GM23338 (cell line): ENCODE data around the gene PANK4. TPM values are rescaled to one million over a fixed set of nuclear protein-coding genes. Genes with fewer than 3 reads are reported as not detected.

Source experiments
- ATAC-seq: fragments of 200-7000 bp; cut with Tn5 transposase; 3 replicates; pipeline ENCODE4 v1.9.1; 2020
- DNase-seq: peaks from one replicate; pipeline ENCODE4 v3.0.0-alpha.2; 2015; ENCODE audit warnings: low spot score
- H2AFZ ChIP-seq: fragments of 200-600 bp; sonication (generic); 2 replicates; pipeline ENCODE4 v1.8.0; 2016; ENCODE audit warnings: antibody characterized with exemption, mild to moderate bottlenecking, moderate library complexity
- H3F3A ChIP-seq: fragments of 200-600 bp; sonication (generic); replicated peaks from 2 replicates; pipeline ENCODE4 v1.8.0; 2017; ENCODE audit warnings: antibody characterized with exemption, mixed run types, low read depth
- H3K27ac ChIP-seq: fragments of 200-600 bp; sonication (generic); 2 replicates; pipeline ENCODE4 v1.6.1; 2016; ENCODE audit warnings: low read depth
- H3K27me3 ChIP-seq: fragments of 200-600 bp; sonication (generic); 2 replicates; pipeline ENCODE4 v1.8.0; 2016; ENCODE audit warnings: mild to moderate bottlenecking, mixed run types, moderate library complexity; ENCODE audit not compliant: insufficient read depth
- H3K36me3 ChIP-seq: fragments of 200-600 bp; sonication (generic); 2 replicates; pipeline ENCODE4 v1.8.0; 2016; ENCODE audit warnings: mild to moderate bottlenecking; ENCODE audit not compliant: insufficient read depth
- H3K4me1 ChIP-seq: fragments of 200-600 bp; sonication (generic); 2 replicates; pipeline ENCODE4 v1.8.0; 2016; ENCODE audit warnings: mild to moderate bottlenecking, moderate library complexity; ENCODE audit not compliant: insufficient read depth
- H3K4me2 ChIP-seq: fragments of 200-600 bp; sonication (generic); 2 replicates; pipeline ENCODE4 v1.7.1; 2017; ENCODE audit warnings: mixed run types
- H3K4me3 ChIP-seq: fragments of 200-600 bp; sonication (generic); 2 replicates; pipeline ENCODE4 v1.6.1; 2016; ENCODE audit warnings: mixed run types
- H3K79me2 ChIP-seq: fragments of 200-600 bp; sonication (generic); replicated peaks from 2 replicates; pipeline ENCODE4 v1.8.0; 2017; ENCODE audit warnings: mild to moderate bottlenecking; ENCODE audit not compliant: insufficient read depth
- H3K9me2 ChIP-seq: fragments of 200-600 bp; sonication (generic); 2 replicates; pipeline ENCODE4 v1.8.0; 2017; ENCODE audit not compliant: insufficient read depth
- H4K20me1 ChIP-seq: fragments of 200-600 bp; sonication (generic); replicated peaks from 2 replicates; pipeline ENCODE4 v1.8.0; 2017; ENCODE audit warnings: mild to moderate bottlenecking; ENCODE audit not compliant: insufficient read depth
- H3K27ac Mint-ChIP-seq: 2 replicates; pipeline ENCODE4 v1.8.0; 2020; ENCODE audit warnings: inconsistent platforms, mild to moderate bottlenecking, moderate library complexity, mixed read lengths
- H3K27me3 Mint-ChIP-seq: 3 replicates; pipeline ENCODE4 v1.8.0; 2022; ENCODE audit warnings: low read depth, mild to moderate bottlenecking, moderate library complexity, mixed read lengths, inconsistent platforms; ENCODE audit not compliant: insufficient read depth, poor library complexity
- H3K36me3 Mint-ChIP-seq: 3 replicates; pipeline ENCODE4 v1.8.0; 2021; ENCODE audit warnings: low read depth, mild to moderate bottlenecking, inconsistent platforms, moderate library complexity, mixed read lengths
- H3K4me1 Mint-ChIP-seq: 3 replicates; pipeline ENCODE4 v1.8.0; 2020; ENCODE audit warnings: mild to moderate bottlenecking, inconsistent platforms, mixed read lengths
- H3K4me3 Mint-ChIP-seq: 3 replicates; pipeline ENCODE4 v1.8.0; 2021; ENCODE audit warnings: moderate library complexity, mild to moderate bottlenecking, inconsistent platforms, mixed read lengths
- H3K9me3 Mint-ChIP-seq: 3 replicates; pipeline ENCODE4 v1.8.0; 2020; ENCODE audit warnings: moderate library complexity, mild to moderate bottlenecking, inconsistent platforms, mixed read lengths
- CREB1 ChIP-seq: fragments of 250-450 bp; sonication (Bioruptor Pico); IDR thresholded peaks from 2 replicates; pipeline ENCODE4 v1.5.0; 2020; ENCODE audit warnings: low read depth, mild to moderate bottlenecking, moderate library complexity
- CTCF ChIP-seq, 2 experiments: fragments of 200-600 bp in 1 of 2; sonication (generic) in 1 of 2; conservative IDR thresholded peaks; 2 replicates each; pipeline versions ENCODE4 v1.5.1 to v1.6.1; 2016 to 2017; ENCODE audit warnings: antibody characterized with exemption in 2 of 2, low read depth in 2 of 2, mild to moderate bottlenecking in 2 of 2, moderate library complexity in 1 of 2
- ETS1 ChIP-seq: IDR thresholded peaks from 2 replicates; pipeline ENCODE4 v1.6.1; 2016; ENCODE audit warnings: antibody characterized with exemption
- EZH2 ChIP-seq: fragments of 200-600 bp; sonication (generic); IDR thresholded peaks from one replicate; pipeline ENCODE4 v1.8.0; 2017; ENCODE audit warnings: antibody characterized with exemption, mild to moderate bottlenecking, low read depth; ENCODE audit not compliant: unreplicated experiment
- EZH2phosphoT487 ChIP-seq: fragments of 200-600 bp; sonication (generic); IDR thresholded peaks from one replicate; pipeline ENCODE4 v1.8.1; 2018; ENCODE audit warnings: antibody characterized with exemption; ENCODE audit not compliant: unreplicated experiment
- NANOG ChIP-seq: IDR thresholded peaks from 2 replicates; pipeline ENCODE4 v1.6.1; 2016; ENCODE audit warnings: antibody characterized with exemption, borderline replicate concordance
- POLR2AphosphoS5 ChIP-seq: IDR thresholded peaks from 2 replicates; pipeline ENCODE4 v1.6.1; 2016; ENCODE audit warnings: antibody characterized with exemption, low read depth
- STAT1 ChIP-seq: IDR thresholded peaks from one replicate; pipeline ENCODE4 v1.6.1; 2016; ENCODE audit warnings: antibody characterized with exemption; ENCODE audit not compliant: unreplicated experiment
- ZNF114 ChIP-seq: fragments of 250-450 bp; sonication (Bioruptor Pico); IDR thresholded peaks from 2 replicates; pipeline ENCODE4 v1.5.0; 2020; ENCODE audit warnings: mild to moderate bottlenecking, moderate library complexity
- ZNF331 ChIP-seq: fragments of 250-450 bp; sonication (Bioruptor Pico); IDR thresholded peaks from 2 replicates; pipeline ENCODE4 v1.5.0; 2020; ENCODE audit warnings: low read depth, mild to moderate bottlenecking, moderate library complexity
- ZNF462 ChIP-seq: fragments of 250-450 bp; sonication (Bioruptor Pico); IDR thresholded peaks from 2 replicates; pipeline ENCODE4 v1.5.0; 2020; ENCODE audit warnings: mild to moderate bottlenecking, moderate library complexity
- polyA plus RNA-seq: library from polyadenylated mRNA; unstranded; fragments of >200 nt; fragmentation: Nextera tagmentation; extraction: Ambion mirVana; gene quantifications from 2 replicates; pipeline ENCODE4 v1.2.1, GENCODE V29; 2016
- total RNA-seq: library from RNA; depleted of rRNA; stranded (reverse); fragments of >200 nt; shearing (Covaris generic); gene quantifications from 2 replicates; pipeline ENCODE4 v1.2.3, GENCODE V29; 2014

PANK4 gene
- total and polyA plus RNA-seq, 2 experiments from 2014 or later = 25.8 to 43.7 TPM

GRCh38 chr1:2559509-2560298 is 33.3 kb upstream of the PANK4 start:
- H3K9me3 Mint-ChIP-seq = no peaks in the 10 kb centered on the region
- Histone ChIP-seq H3K4me3 (no peak overlapping the region), H3K79me2 (no peaks in the 10 kb centered on the region), H3F3A (no peaks in the 10 kb centered on the region), H3K27me3 (no peaks in the 10 kb centered on the region), H3K4me2 (no peak overlapping the region), H3K36me3 (no peaks in the 10 kb centered on the region), H3K27ac (no peak overlapping the region), H3K9me2 (no peaks in the 10 kb centered on the region), H2AFZ (no peak overlapping the region), H3K4me1 (no peaks in the 10 kb centered on the region), H4K20me1 (no peaks in the 10 kb centered on the region)
- no peak overlapping the region for H3K4me3 Mint-ChIP-seq
- peaks cover 6% of the 10 kb centered on the region for H3K27me3 Mint-ChIP-seq
- no peak for DNase-seq
- H3K4me1 Mint-ChIP-seq = peaks cover 7% of the 10 kb centered on the region
- ATAC-seq = no peak
- no peak for TF ChIP-seq POLR2AphosphoS5
- no peak for TF ChIP-seq ZNF462 (CRISPR knock-in tag)
- H3K27ac Mint-ChIP-seq = no peak overlapping the region
- H3K36me3 Mint-ChIP-seq = no peaks in the 10 kb centered on the region; the same call in 2 of the 3 replicates

- Histone ChIP-seq H3K4me1 (no peaks in the 10 kb centered on the region), H3K9me2 (no peaks in the 10 kb centered on the region), H4K20me1 (no peaks in the 10 kb centered on the region), H2AFZ (no peak overlapping the region), H3F3A (no peaks in the 10 kb centered on the region), H3K4me3 (no peak overlapping the region), H3K79me2 (no peaks in the 10 kb centered on the region), H3K4me2 (no peak overlapping the region), H3K27ac (no peak overlapping the region), H3K27me3 (no peaks in the 10 kb centered on the region), H3K36me3 (no peaks in the 10 kb centered on the region)
- no peaks in the 10 kb centered on the region; the same call in 2 of the 3 replicates for H3K36me3 Mint-ChIP-seq
- H3K27me3 Mint-ChIP-seq = peaks cover 5% of the 10 kb centered on the region
- no peak overlapping the region for H3K27ac Mint-ChIP-seq
- H3K4me3 Mint-ChIP-seq = no peak overlapping the region
- H3K4me1 Mint-ChIP-seq = peaks cover 7% of the 10 kb centered on the region; the same call in 2 of the 3 replicates
- H3K9me3 Mint-ChIP-seq = no peaks in the 10 kb centered on the region
- DNase-seq (no peak), ATAC-seq (no peak)
- no peak for TF ChIP-seq CTCF (conservative IDR thresholded peaks at IDR 0.05; ENCODE audit: low read depth in 2 of 2)
- no peak for TF ChIP-seq EZH2
- TF ChIP-seq NANOG = no peak
- TF ChIP-seq EZH2phosphoT487 = no peak
- no peak for TF ChIP-seq STAT1
- TF ChIP-seq ZNF114 = no peak
- TF ChIP-seq ETS1 = no peak
- no peak for TF ChIP-seq CREB1 (CRISPR knock-in tag)
- no peak for TF ChIP-seq POLR2AphosphoS5
- TF ChIP-seq ZNF331 (CRISPR knock-in tag) = no peak
Observed at GRCh38 chr1:2558861-2559260, 32.5 kb upstream of the PANK4 start.
